HTR-8/SVneo (cell line): ENCODE results near the gene OVCH1.
"Not testable (repeated sequence)": the region's sequence is repeated elsewhere in the genome, so short reads cannot be mapped to it uniquely, and the experiment has no call there.

ENCODE experiments used
- DNase-seq: peaks from one replicate; pipeline ENCODE4 v3.0.0; 2011; ENCODE audit warnings: low spot score, mixed read lengths; ENCODE audit not compliant: insufficient read length
- FAIRE-seq: peaks from 2 replicates; lab custom pipeline; 2011; peaks lifted over from hg19 to GRCh38; lab: Jason Lieb, UNC

The OVCH1 gene

DNA sequence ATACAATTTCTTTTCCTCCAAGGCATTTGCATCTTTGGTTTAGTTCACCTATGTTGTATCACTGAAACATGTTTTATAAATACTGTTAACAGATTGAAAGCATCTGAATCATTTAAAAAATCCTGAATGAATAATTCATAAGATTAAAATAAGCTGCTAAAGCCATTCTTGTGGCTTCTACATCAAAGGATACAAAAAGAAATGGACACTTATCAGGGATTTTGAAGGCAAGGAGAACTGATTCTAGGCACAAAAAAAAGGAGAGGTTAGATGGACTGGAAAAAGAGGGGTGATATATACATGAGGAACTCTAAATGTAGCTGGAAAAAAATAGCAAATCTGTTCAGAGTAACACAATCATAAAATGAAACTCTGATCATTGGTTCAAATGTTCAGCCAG, 5.8 kb upstream of the OVCH1 start:
- DNase-seq (no peak), FAIRE-seq (no peak)

DNA sequence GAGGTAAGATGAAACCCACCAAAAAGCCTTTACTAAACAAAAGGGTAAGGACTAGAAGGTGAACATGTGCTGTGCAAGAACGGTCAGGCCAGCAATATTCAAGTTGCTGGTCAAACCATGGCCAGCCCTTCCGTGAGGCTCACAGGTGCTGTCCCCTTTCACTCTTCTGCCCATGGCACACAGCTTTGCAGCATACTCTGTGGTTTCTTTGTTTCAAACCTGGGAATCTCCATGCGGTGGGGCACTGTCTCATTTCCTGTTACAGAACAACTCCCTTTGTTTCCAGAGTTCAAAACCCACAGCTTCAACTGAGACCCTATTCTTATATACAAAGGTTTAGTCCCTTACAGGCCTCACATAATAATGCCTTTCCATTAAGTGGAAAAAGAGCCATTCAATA, 1.7 kb upstream of the OVCH1 start:
- DNase-seq (no peak), FAIRE-seq (no peak)

DNA sequence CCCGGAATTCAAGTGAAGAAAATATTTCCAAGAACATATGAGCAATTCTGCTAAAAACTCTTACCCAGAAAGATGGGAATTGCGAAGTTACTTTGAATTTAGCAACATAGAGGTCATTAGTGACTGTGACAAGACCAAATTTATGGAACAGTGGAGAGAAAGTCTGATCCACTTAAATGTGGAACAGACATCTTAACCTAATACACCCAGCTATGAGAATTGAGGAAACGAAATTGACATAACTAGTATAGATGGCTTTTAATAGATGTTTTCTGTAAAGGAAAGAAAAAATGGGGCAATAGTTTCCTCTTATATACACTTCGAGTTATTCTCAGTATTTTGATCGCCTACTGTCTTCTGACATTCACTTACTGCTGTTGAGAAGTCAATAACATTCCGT, 4.6 kb downstream of the OVCH1 start:
- DNase-seq = no peak
- FAIRE-seq = no peak

DNA sequence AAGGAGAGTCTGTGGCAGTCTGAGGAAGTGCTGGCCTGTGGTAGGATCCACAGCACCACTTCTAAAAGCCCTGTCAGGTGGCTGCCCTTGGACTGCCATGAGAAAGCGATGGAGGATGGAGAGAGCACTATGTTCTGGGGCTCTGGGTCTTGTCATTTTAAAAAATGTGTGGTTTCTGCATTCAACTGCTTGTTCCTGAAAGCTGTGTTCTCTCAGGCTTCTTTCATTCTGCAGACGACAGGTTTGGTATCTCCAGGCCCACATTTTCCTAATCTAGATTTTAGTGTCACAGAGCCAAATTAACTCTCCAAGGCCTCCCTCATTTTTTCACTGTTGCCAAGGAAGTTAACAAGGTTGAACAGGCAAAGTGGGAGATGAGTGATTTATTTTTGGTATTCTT, 10.5 kb downstream of the OVCH1 start:
- DNase-seq (no peak), FAIRE-seq (no peak)

DNA sequence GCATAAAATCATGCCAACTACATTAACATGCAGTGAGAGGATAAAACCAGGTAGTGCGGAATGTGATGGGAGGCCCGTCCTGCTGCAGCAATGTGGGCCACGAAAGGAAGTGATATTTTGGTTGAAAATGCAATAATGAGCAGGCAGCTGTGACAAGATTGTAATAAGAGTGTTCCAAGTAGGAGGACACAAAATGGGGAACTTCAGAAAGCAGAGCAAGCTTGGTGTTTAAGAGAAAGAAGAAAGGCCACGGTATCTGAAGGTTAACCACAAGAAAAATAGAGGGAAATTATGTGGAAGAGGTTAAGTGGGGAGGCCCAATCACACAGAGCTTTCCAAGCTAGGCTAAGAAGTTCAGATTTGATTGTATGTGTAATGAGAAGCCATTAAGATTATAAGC, 34.3 kb downstream of the OVCH1 start:
- DNase-seq = no peak
- no peak for FAIRE-seq

DNA sequence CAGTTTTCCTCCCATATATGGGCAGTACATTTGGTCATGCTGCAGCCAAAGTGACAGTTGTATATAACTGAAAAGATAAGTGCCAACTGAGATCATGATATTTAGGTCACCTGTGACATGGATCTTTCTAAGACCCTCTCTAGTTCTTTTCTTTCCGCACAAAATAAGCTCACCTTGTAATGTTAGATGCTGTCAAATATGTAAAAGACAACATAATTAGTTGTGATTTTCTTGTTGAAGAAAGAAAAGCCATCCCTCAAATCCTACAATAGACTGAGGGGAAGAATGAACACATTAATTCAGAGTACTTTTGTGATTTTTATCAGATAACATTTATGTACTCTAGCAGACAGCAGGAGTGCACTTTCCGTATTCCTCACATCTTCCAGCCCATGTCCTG, 37.4 kb downstream of the OVCH1 start:
- no peak for FAIRE-seq

DNA sequence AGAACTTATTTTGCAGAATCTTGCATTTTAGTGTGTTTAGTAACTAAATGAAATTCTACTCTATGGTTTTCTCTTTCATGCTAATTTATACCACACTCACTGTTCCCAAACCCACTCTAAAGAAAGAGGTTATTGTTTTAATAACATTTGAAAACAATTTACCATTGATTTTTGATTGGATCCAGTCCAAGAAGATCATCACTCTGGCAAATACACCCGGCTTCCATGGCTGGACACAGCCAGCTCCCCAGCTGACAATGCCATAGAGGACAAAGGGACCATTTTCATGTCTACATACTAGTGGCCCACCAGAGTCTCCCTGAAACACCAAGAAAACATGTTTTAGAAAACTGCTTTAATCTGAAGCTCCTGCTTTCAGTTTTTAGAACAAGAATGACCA, 42.4 kb downstream of the OVCH1 start:
- no peak for FAIRE-seq
- no peak for DNase-seq

More for the DNA sequence above, 37.4 kb downstream of the OVCH1 start:
- DNase-seq = no peak

DNA sequence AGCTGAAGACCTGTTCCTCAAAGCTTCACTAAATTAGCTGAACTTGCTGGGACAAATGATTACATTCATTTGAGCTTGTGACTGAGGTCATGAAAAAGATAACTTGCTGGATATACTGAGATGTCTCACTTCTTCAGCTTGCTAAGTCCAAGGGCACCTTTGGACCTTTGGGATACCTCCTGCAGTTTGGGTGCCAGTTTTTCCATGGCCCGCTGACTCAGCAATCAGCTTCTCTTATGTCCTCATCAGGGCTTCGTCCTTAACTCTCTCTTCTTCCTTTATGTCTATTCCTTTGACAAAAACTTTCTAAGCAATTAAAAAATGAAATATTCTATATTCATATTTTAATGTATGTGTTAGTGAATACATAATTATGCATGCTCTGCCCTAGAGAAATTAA, 45.6 kb downstream of the OVCH1 start:
- FAIRE-seq = no peak
- DNase-seq = no peak

DNA sequence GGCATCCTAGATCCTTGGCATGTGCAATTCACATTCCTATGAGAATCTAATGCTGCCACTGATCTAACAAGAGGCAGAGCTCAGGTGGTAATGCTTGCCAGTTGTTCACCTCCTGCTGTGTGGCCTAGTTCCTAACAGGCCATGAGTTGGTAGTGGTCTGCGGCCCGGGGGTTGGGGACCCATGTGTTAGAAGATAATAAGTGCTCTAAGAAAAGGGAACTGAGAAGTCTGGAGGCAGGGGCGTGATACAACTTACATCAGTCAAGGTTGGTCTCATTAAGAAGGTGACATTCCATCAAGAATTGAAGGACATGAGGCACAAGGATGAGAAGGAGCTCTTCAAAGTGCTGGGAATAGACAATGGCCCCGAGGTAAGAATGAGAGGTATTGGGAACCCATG, 49.3 kb downstream of the OVCH1 start:
- no peak for FAIRE-seq

DNA sequence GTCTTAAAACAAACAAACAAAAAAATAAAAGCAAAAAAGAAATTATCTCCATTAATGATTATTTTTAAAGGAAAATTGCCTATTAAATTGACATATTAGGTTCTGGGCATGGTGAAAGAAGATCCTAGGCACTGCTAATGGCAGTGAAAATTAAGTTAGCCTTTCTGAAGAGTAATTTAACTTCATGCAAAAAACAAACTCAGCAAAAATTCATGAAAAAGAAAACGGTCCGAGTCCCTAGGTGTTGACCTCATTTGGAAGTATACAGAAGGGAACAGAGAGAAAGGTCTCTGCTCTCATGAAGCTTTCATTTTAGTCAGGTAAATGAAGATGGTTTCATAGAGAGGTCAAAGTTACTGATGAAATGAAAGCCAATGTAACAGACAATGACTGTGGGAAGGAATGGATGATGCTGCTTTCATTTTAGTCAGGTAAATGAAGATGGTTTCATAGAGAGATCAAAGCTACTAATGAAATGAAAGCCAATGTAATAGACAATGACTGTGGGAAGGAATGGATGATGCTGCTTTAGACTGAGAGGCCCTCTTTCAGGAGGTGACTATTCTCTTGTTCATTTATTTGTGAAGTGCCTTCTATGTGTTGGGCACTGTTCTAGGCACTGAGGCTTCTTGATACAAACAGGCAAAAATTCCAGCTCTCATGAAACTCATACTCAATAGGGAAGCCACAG, 50.1 kb downstream of the OVCH1 start:
- no peak for DNase-seq

More for the DNA sequence above, 49.3 kb downstream of the OVCH1 start:
- no peak for DNase-seq

DNA sequence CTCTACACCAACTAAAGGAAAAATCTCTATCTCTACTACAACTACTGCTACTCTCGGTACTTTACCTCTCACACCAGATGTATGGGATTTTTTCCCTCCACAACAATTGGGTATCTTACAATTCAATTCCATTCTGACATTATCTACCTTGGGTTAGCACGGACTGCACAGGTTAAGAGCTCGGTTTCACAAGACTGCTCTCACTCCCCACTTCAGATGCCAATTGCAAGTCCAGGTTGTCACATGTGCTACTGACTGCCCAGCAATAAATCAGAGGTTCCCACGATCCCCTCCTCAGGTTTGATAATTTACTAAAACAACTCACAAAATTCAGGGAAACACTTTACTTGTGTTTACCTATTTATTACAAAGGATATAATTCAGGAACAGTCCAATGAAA, 58.0 kb downstream of the OVCH1 start:
- no peak for FAIRE-seq
- no peak for DNase-seq

More for the DNA sequence above, 50.1 kb downstream of the OVCH1 start:
- FAIRE-seq = no peak

DNA sequence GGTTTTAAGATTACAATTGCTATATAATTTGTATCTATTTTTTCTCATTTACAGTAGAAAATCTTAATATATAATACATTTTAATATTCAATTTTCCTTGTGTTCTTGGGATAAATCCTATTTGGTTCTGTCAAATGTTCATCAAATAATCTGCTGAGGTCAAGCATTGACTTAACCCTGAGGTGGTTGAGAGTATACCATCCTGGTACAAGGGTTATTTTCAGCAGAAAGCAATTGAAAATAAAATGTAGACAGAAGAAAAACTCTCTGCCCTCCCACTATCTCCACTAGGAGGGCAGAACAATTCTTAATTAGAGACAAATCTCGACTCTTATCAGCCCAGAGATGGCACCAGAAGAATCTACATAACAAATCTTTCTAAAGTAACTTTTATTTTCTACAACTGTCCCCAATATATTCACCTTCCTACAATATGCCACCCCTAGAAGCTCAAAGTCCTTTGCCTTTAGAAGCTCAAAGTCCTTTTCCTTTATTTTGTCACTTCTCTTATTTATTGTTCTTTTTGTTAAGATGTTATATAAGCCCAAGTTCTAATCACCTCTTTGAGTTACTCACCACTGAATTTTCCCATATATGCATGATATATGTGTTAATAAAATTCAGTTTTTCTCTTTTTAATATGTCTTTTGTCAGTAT, 58.6 kb downstream of the OVCH1 start:
- no peak for DNase-seq

DNA sequence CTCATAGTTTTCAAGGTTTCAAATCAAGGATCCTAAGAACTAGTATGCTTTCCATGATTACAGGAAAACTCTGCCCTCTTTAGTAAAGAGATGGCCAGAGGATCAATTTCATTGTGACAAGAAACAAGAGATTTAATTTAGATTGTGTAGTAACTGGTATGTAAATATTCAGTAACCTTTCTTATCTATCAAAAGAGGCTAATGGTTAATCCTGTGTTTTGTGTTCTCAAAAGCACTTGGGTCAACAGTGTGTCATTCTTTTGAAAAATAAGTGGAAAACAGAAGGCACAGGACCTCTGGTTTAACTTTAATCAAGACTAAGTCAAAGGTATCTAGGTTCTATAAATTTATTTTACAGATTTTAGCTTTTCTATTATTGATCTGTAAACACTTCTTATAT, 59.9 kb downstream of the OVCH1 start:
- no peak for FAIRE-seq

More for the DNA sequence above, 58.6 kb downstream of the OVCH1 start:
- FAIRE-seq = no peak

DNA sequence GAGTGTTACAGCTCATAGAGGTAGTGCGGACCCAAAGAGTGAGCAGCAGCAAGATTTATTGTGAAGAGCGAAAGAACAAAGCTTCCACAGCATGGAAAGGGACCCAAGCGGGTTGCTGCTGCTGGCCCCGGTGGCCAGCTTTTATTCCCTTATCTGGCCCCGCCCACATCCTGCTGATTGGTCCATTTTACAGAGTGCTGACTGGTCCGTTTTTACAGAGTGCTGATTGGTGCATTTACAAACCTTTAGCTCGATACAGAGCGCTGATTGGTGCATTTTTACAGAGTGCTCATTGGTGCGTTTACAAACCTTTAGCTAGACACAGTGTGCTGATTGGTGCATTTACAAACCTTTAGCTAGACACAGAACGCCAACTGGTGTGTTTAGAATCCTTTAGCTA, 60.7 kb downstream of the OVCH1 start:
- DNase-seq, FAIRE-seq: not testable (repeated sequence)

More for the DNA sequence above, 59.9 kb downstream of the OVCH1 start:
- DNase-seq = no peak

DNA sequence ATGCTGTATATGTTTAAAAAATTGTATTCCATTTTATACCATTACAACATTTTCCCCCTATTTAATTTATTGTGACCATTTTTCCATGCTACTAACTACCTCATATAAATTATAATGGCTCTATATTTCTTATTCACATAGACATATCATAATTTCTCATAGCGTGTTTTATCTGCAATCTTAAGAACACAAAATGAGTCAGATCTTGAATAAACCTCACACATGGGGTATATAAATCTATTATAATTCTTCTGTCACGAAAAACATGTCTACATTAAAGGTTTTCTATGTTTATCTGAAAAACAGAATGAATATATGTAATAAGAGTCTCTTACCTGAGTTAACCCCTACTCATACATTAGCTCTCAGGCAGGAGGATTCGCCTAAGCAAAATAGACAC, 66.0 kb downstream of the OVCH1 start:
- FAIRE-seq (no peak), DNase-seq (no peak)

DNA sequence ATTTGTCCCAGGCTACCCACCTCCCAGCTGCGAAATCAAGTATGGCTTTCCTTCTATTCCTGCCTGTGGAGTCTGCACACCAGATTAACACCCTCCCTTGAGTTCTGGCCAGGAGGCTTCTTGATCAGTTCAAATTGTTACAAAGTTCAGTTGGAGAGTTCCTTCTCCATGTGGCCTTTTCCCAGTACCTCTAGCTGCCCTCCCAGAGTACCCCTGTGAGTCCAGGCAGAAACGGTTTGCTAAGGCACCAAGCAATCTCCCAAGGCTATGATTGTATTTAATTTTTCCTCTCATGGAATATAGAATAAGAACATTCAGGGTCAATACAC, 66.8 kb downstream of the OVCH1 start:
- DNase-seq = no peak
- FAIRE-seq = no peak

DNA sequence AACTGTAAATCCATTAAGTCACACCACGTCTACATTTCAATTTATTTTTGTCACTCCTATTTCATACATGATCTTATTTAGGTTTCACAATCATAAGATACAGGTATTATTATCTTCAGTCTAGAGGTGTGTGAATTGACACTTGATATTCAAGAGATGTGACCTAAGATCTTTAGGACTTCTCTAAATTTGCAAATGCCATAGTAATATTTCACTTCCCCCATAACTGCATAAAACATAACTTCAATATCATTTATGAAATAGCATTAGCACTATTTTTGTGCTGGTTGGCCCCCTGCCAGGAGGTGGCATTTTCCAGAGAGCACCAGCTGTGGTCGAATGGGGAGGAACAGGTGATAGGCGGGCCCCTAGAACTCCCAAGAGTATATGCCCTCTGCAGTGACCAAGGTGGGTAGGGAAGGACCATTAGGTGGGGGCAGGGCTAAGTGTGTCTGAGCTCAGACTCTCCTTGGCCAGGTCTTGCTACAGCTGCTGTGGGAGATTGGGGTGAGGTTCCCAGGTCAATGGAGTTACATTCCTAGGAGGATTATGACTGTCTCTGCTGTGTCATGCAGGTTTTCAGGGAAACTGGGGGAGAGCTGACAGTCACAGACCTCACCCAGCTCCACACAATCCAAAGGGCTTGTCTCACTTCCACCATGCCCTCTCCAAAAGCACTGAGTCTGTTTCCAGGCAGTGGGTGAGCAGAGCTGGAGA, 67.3 kb downstream of the OVCH1 start:
- FAIRE-seq = no peak

DNA sequence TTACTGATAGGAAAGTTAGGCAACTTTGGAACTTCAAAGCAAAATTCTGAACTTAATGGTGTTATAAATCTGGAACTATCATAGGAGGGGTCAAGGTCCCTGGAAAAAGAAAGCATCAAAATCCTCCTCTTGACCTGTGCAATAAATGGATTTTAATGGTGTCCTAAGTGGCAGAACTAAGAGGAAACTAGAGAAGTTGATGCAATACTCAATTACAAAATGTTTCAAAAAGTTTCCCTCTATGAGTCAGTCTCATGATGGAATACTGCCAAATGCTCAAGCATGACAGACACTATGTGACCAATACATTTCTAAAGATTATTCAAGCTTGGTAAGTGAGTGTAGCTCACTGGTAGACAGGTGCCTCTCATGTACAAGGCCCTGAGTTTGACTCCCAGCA, 68.9 kb downstream of the OVCH1 start:
- DNase-seq = no peak
- FAIRE-seq = no peak

More for the DNA sequence above, 67.3 kb downstream of the OVCH1 start:
- DNase-seq = no peak

DNA sequence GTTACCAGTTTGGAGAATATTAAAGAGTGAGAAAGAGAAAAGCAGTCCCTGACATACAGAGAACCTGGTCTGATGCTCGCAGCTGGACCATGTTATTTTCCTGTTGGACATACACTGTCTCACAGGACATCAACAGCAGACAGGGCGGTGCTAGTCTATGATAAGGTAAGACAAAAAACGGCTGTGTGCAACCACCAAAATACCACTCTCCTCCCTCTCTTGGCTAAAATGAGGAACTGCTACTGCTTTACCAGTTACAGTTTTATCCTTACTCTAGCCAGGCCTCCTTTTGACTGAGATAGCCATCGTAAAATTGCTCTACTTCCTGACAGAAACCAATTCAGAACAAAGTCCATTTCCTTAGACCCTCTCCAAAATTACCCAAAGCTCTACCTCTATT, 69.5 kb downstream of the OVCH1 start:
- no peak for DNase-seq
- no peak for FAIRE-seq

DNA sequence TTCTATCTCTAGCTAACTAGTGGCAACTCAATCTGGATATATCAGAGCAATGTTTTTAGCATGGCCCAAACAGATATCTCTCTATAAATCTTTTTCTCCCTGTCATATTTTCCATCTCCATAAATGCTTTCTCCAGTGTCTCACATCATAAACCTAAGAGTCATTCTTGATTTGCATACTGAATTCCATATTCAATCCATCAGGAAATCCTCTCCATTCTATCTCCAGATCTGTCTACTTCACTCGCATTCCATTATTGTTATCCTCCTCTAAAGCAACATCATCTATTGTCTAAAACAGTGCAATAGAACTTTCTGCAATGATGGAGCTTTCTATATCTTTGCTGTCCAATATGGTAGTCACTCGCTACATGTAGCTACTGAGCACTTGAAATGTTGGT, 71.0 kb downstream of the OVCH1 start:
- no peak for FAIRE-seq
- DNase-seq = no peak

DNA sequence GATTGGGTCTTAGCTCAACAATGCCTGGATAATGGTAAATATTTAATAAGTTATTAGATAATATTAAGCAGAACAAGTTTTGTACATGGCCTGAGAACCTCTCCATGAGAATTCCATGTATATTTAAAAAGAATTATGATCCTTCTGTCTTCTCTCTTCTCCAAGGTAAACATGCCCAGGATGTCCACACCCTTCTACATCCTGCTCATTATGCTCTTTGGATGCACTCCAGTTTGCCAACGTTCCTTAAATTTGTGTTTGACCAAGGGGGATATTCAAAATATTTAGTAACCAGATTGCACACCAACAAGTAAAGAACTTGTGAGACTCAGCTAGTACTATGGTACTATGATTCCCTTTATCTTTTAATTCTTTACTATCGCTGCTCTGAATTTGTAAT, 71.8 kb downstream of the OVCH1 start:
- DNase-seq = no peak
- no peak for FAIRE-seq
